HEK293 (cell line): Measurements from ENCODE around the gene OXSM.

Experiments used
- CTCF ChIA-PET: fragments of 350-600 bp; formaldehyde crosslinking; extraction: SDS; loops from one replicate; lab custom pipeline; 2021; ENCODE audit warnings: antibody characterized with exemption; lab: Yijun Ruan, JAX
- POLR2A ChIA-PET: fragments of 300-600 bp; formaldehyde crosslinking; extraction: SDS; loops from one replicate; lab custom pipeline; 2020; ENCODE audit warnings: antibody characterized with exemption, inconsistent platforms; lab: Yijun Ruan, JAX
- H3K27ac ChIP-seq: fragments of 200-500 bp; sonication (Bioruptor generic); 2 replicates; pipeline ENCODE4 v1.5.1; 2014; ENCODE audit warnings: low read depth, low read length, control low read depth, inconsistent platforms; ENCODE audit errors: extremely low read depth
- H3K36me3 ChIP-seq, 2 experiments: fragments of 200-500 bp in 1 of 2; sonication (Bioruptor generic) in 1 of 2; 1 replicate in 1 of 2; 2 replicates in 1 of 2; pipeline ENCODE4 v1.5.1; 2014 to 2017; ENCODE audit warnings: inconsistent platforms in 2 of 2, low read length in 2 of 2; ENCODE audit not compliant: control insufficient read depth in 2 of 2, insufficient read depth in 1 of 2
- H3K4me1 ChIP-seq: fragments of 200-500 bp; sonication (Bioruptor generic); 2 replicates; pipeline ENCODE4 v1.5.1; 2014; ENCODE audit warnings: mild to moderate bottlenecking, low read length, inconsistent platforms; ENCODE audit not compliant: control insufficient read depth, insufficient read depth
- H3K4me3 ChIP-seq: 2 replicates; pipeline ENCODE4 v1.5.1; 2011; ENCODE audit warnings: low read depth, mild to moderate bottlenecking, control low read depth, low read length, moderate library complexity
- H3K9me3 ChIP-seq: fragments of 200-500 bp; sonication (Bioruptor generic); 2 replicates; pipeline ENCODE4 v1.5.1; 2014; ENCODE audit warnings: low read depth, low read length, inconsistent platforms; ENCODE audit not compliant: control insufficient read depth, insufficient read depth
- SCRT2 ChIP-seq: fragments of 450-650 bp; formaldehyde crosslinking; IDR thresholded peaks from 2 replicates; pipeline ENCODE4 v1.5.1; 2016; ENCODE audit warnings: missing biosample characterization, missing genetic modification characterization
- ZBTB8A ChIP-seq: fragments of 450-650 bp; formaldehyde crosslinking; IDR thresholded peaks from 2 replicates; pipeline ENCODE4 v1.5.1; 2016; ENCODE audit warnings: missing biosample characterization, missing genetic modification characterization
- ZNF121 ChIP-seq: fragments of 450-650 bp; formaldehyde crosslinking; IDR thresholded peaks from 2 replicates; pipeline ENCODE4 v1.5.1; 2016; ENCODE audit warnings: missing biosample characterization, missing genetic modification characterization
- ZNF174 ChIP-seq: fragments of 450-650 bp; formaldehyde crosslinking; IDR thresholded peaks from 2 replicates; pipeline ENCODE4 v1.5.0; 2017; ENCODE audit warnings: missing biosample characterization, mild to moderate bottlenecking, missing genetic modification characterization
- ZNF335 ChIP-seq: fragments of 450-650 bp; formaldehyde crosslinking; conservative IDR thresholded peaks from 2 replicates; pipeline ENCODE4 v1.5.1; 2016; ENCODE audit warnings: missing biosample characterization, missing genetic modification characterization
- ZNF701 ChIP-seq: fragments of 450-650 bp; formaldehyde crosslinking; IDR thresholded peaks from 2 replicates; pipeline ENCODE4 v1.5.1; 2016; ENCODE audit warnings: missing biosample characterization, missing genetic modification characterization
- ZSCAN30 ChIP-seq: fragments of 450-650 bp; IDR thresholded peaks from 2 replicates; pipeline ENCODE4 v1.5.1; 2018; ENCODE audit warnings: missing biosample characterization, mild to moderate bottlenecking, missing genetic modification characterization, moderate library complexity
- TF ChIP-seq, protein P1 (sequence below): fragments of 450-650 bp; IDR thresholded peaks from 2 replicates; pipeline ENCODE4 v1.5.1; 2018; ENCODE audit warnings: missing biosample characterization, missing genetic modification characterization
- TF ChIP-seq, protein P2 (sequence below): sonication (generic); formaldehyde crosslinking; IDR thresholded peaks from 2 replicates; pipeline ENCODE4 v1.8.1; 2022; ENCODE audit warnings: mild to moderate bottlenecking, moderate library complexity, missing genetic modification reagents

OXSM gene

DNA sequence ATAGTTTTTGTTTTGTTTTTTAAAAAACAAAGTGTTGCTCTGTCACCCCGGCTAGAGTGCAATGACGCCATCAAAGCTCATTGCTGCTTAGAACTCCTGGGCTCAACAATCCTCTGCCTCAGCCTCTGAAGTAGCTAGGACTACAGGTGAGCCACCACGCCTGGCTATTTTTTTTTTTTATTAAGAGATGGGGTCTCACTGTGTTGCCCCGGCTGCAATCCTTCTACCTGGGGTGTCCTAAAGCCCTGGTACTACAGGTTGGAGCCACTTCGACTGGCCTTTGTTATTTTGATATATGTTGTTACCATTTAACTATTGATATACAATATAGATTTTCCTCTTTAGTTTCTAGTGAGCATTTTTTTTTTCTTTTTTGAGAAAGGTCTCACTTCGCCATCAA lies 9.3 kb upstream of the OXSM start:
- TF ChIP-seq ZSCAN30 (tag by site-specific recombination) (no peak), ZNF121 (tag by site-specific recombination) (peak; percentile 34; the same call in 1 of the 2 replicates), ZBTB8A (tag by site-specific recombination) (no peak)
- TF ChIP-seq, protein P1, sequence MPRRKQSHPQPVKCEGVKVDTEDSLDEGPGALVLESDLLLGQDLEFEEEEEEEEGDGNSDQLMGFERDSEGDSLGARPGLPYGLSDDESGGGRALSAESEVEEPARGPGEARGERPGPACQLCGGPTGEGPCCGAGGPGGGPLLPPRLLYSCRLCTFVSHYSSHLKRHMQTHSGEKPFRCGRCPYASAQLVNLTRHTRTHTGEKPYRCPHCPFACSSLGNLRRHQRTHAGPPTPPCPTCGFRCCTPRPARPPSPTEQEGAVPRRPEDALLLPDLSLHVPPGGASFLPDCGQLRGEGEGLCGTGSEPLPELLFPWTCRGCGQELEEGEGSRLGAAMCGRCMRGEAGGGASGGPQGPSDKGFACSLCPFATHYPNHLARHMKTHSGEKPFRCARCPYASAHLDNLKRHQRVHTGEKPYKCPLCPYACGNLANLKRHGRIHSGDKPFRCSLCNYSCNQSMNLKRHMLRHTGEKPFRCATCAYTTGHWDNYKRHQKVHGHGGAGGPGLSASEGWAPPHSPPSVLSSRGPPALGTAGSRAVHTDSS (tag by site-specific recombination) = no peak
- no peaks in the 10 kb centered on the region for H3K9me3 ChIP-seq
- ChIA-PET CTCF (no interaction called here), POLR2A (no interaction called here)
- no peak overlapping the region for H3K4me3 ChIP-seq
- H3K27ac ChIP-seq = no peak overlapping the region
- H3K36me3 ChIP-seq = peaks cover 0 to 24% of the 10 kb centered on the region in 2 experiments; a peak in 2 of 3 replicates
- no peaks in the 10 kb centered on the region for H3K4me1 ChIP-seq

DNA sequence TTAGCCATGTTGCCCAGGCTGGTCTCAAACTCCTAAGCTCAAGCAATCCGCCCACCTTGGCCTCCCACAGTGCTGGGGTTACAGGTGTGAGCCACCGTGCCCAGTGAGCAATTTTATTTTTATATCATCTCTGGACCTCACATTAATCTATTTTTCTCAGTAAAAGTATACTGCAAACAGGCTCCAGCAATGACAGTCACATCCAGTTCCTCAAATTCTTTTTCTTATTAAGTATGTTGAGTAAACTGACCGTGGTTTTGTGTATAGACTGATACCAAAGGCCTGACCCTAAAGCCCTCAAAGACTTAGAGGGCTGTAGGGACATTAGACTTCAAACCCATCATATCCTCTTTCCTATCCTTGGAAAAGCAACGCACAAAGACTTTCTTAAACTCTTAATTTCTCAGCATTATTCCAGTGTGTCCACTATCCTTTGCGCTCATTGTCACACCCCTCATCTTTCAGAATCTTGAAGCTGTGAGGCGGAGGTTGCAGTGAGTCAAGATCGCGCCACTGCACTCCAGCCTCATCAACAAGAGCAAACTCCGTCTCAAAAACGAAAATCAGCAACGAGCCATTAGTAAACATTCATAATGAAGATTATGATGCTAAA lies 8.6 kb upstream of the OXSM start:
- Histone ChIP-seq H3K4me1 (no peaks in the 10 kb centered on the region), H3K27ac (no peak overlapping the region), H3K9me3 (no peaks in the 10 kb centered on the region), H3K36me3 (peaks cover 0 to 18% of the 10 kb centered on the region in 2 experiments; a peak in 2 of 3 replicates)
- ChIA-PET CTCF (interaction anchor here (0.6 kb wide), 1 partner anchor 24 kb away, joined by 3 read pairs; no protein-coding TSS in a partner anchor), POLR2A (no interaction called here)
- TF ChIP-seq ZNF701 (tag by site-specific recombination) (no peak), SCRT2 (0 out of 2 replicates have a peak, but pooled peaks have one; percentile 12)
- TF ChIP-seq, all 188 proteins: peak for 1
- no peak overlapping the region for H3K4me3 ChIP-seq

DNA sequence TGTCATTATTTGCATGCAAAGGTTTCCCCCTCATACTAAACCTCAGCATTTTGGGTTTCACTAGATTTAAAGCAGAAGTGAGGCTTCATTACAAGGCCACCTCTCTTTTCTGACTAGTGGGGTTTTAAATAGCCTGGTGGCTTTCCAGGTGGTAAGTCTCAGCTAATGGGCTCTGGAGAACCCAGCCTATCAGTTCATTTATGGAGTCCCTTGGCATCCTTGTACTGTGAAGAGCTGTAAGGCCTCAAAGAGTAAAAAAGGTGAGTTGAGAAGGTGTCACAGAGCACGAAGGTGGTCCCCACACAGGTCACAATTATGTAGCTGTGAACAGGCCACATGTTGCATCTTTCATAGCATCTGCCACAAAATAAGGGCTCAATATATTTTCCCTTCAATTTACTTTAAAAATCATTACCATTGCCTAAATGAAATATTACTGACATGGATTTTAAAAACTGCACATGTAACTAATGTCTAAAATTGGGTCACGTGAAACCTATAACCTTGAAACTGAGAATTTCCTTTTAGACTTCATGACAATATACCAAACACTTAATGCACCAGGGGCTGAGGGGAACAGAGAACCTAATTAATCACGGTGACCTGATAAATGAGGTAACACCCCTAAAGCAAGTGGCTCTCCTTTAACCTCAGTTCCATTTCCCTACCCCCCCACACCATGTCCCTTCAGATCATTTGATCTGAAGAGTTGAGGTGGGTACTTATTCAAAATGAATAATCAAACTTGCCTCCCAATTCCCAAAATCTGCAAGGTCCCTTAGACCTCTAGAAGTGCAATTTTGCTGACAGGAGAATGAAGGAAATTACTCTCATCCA lies 7.9 kb upstream of the OXSM start:
- H3K4me3 ChIP-seq = peak overlapping the region; percentile 80
- H3K27ac ChIP-seq = no peak overlapping the region
- POLR2A ChIA-PET = no interaction called here
- H3K4me1 ChIP-seq = no peaks in the 10 kb centered on the region
- TF ChIP-seq, protein P2, sequence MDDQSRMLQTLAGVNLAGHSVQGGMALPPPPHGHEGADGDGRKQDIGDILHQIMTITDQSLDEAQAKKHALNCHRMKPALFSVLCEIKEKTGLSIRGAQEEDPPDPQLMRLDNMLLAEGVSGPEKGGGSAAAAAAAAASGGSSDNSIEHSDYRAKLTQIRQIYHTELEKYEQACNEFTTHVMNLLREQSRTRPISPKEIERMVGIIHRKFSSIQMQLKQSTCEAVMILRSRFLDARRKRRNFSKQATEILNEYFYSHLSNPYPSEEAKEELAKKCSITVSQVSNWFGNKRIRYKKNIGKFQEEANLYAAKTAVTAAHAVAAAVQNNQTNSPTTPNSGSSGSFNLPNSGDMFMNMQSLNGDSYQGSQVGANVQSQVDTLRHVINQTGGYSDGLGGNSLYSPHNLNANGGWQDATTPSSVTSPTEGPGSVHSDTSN (CRISPR knock-in tag) = no peak
- TF ChIP-seq SCRT2 = peak; percentile 53
- H3K36me3 ChIP-seq = peaks cover 0 to 11% of the 10 kb centered on the region in 2 experiments; a peak in 2 of 3 replicates
- CTCF ChIA-PET = interaction anchor here (0.6 kb wide), 1 partner anchor 25 kb away, joined by 3 read pairs; no protein-coding TSS in a partner anchor
- no peaks in the 10 kb centered on the region for H3K9me3 ChIP-seq

DNA sequence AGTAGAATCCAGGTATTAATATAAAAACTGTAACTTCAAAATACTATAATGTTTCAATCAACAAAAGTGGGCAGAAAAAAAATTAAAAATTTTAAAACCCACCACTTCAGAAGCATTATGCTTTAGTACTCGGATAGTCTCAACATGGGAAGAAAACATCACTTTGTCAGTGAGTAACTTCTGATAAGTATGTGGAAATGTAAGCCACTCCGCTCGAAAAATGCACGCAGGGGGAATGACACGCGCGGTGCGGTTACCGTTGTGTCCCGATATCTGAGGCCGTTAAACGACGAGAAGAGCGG lies 7.3 kb upstream of the OXSM start:
- CTCF ChIA-PET = interaction anchor here (0.7 kb wide), 1 partner anchor 53 kb away, joined by 3 read pairs; no protein-coding TSS in a partner anchor
- peaks cover 0 to 7% of the 10 kb centered on the region in 2 experiments; a peak in 1 of 3 replicates for H3K36me3 ChIP-seq
- H3K9me3 ChIP-seq = no peaks in the 10 kb centered on the region
- H3K4me3 ChIP-seq = peak overlapping the region; percentile 80
- no peaks in the 10 kb centered on the region for H3K4me1 ChIP-seq
- TF ChIP-seq ZNF335 = 0 out of 2 replicates have a peak, but pooled peaks have one; percentile 42
- TF ChIP-seq ZNF174 = no peak
- TF ChIP-seq, all 188 proteins: peak for 1
- POLR2A ChIA-PET = interaction anchor here (0.6 to 1.5 kb wide), 3 partner anchors 35 to 134 kb away, joined by 3 to 8 read pairs (median 3); no protein-coding TSS in a partner anchor
- no peak overlapping the region; the same call in 1 of the 2 replicates for H3K27ac ChIP-seq
